Measurements from ENCODE around the gene ZC2HC1B.

Gene ZC2HC1B

GRCh38 chr6:143974089-143974488, 109.8 kb downstream of the ZC2HC1B start:
- Histone ChIP-seq H3K9me3 (ENCODE audit: control insufficient read depth, insufficient read depth, low read length) (no peaks in the 10 kb centered on the region), H3K36me3 (ENCODE audit: control insufficient read depth, insufficient read depth, low read length) (no peaks in the 10 kb centered on the region), H3K4me1 (ENCODE audit: control insufficient read depth, insufficient read depth, low read length) (peaks cover 55% of the 10 kb centered on the region), H3K27me3 (ENCODE audit: control insufficient read depth, insufficient read depth, low read length) (peaks cover 95% of the 10 kb centered on the region), H3K9ac (ENCODE audit: low read depth, low read length) (no peak overlapping the region), H3K4me3 (ENCODE audit: low read depth, low read length) (peak overlapping the region; percentile 38), H3K27ac (ENCODE audit: low read depth, low read length) (peak overlapping the region; percentile 94)

GRCh38 chr6:143976806-143977349, 112.6 kb downstream of the ZC2HC1B start:
- H3K9ac ChIP-seq (ENCODE audit: low read depth, low read length): no peak overlapping the region
- no peaks in the 10 kb centered on the region for H3K36me3 ChIP-seq (ENCODE audit: control insufficient read depth, insufficient read depth, low read length)
- no peaks in the 10 kb centered on the region for H3K9me3 ChIP-seq (ENCODE audit: control insufficient read depth, insufficient read depth, low read length)
- H3K27ac ChIP-seq (ENCODE audit: low read depth, low read length): no peak overlapping the region
- H3K4me1 ChIP-seq (ENCODE audit: control insufficient read depth, insufficient read depth, low read length): peaks cover 41% of the 10 kb centered on the region
- H3K27me3 ChIP-seq (ENCODE audit: control insufficient read depth, insufficient read depth, low read length): peaks cover 81% of the 10 kb centered on the region
- no peak overlapping the region for H3K4me3 ChIP-seq (ENCODE audit: low read depth, low read length)

- Histone ChIP-seq H3K27me3 (ENCODE audit: control insufficient read depth, insufficient read depth, low read length) (peaks cover 75% of the 10 kb centered on the region), H3K4me1 (ENCODE audit: control insufficient read depth, insufficient read depth, low read length) (peaks cover 4% of the 10 kb centered on the region), H3K9ac (ENCODE audit: low read depth, low read length) (no peak overlapping the region), H3K36me3 (ENCODE audit: control insufficient read depth, insufficient read depth, low read length) (no peaks in the 10 kb centered on the region), H3K27ac (ENCODE audit: low read depth, low read length) (no peak overlapping the region), H3K9me3 (ENCODE audit: control insufficient read depth, insufficient read depth, low read length) (no peaks in the 10 kb centered on the region), H3K4me3 (ENCODE audit: low read depth, low read length) (no peak overlapping the region)
These were observed 116.6 kb downstream of the ZC2HC1B start for GRCh38 chr6:143980921-143981320.

- no peak overlapping the region for H3K9ac ChIP-seq (ENCODE audit: low read depth, low read length)
- no peaks in the 10 kb centered on the region for H3K9me3 ChIP-seq (ENCODE audit: control insufficient read depth, insufficient read depth, low read length)
- H3K4me1 ChIP-seq (ENCODE audit: control insufficient read depth, insufficient read depth, low read length): 0 out of 2 replicates have a peak, but pooled peaks cover 6% of the 10 kb centered on the region
- no peak overlapping the region for H3K4me3 ChIP-seq (ENCODE audit: low read depth, low read length)
- H3K27ac ChIP-seq (ENCODE audit: low read depth, low read length): no peak overlapping the region
- H3K36me3 ChIP-seq (ENCODE audit: control insufficient read depth, insufficient read depth, low read length): no peaks in the 10 kb centered on the region
- peaks cover 75% of the 10 kb centered on the region for H3K27me3 ChIP-seq (ENCODE audit: control insufficient read depth, insufficient read depth, low read length)
These were observed 118.7 kb downstream of the ZC2HC1B start for GRCh38 chr6:143982968-143983367.

GRCh38 chr6:143984666-143985065, 120.4 kb downstream of the ZC2HC1B start:
- Histone ChIP-seq H3K4me3 (ENCODE audit: low read depth, low read length) (no peak overlapping the region), H3K27me3 (ENCODE audit: control insufficient read depth, insufficient read depth, low read length) (peaks cover 76% of the 10 kb centered on the region), H3K27ac (ENCODE audit: low read depth, low read length) (no peak overlapping the region), H3K4me1 (ENCODE audit: control insufficient read depth, insufficient read depth, low read length) (0 out of 2 replicates have a peak, but pooled peaks cover 6% of the 10 kb centered on the region), H3K36me3 (ENCODE audit: control insufficient read depth, insufficient read depth, low read length) (no peaks in the 10 kb centered on the region), H3K9me3 (ENCODE audit: control insufficient read depth, insufficient read depth, low read length) (no peaks in the 10 kb centered on the region), H3K9ac (ENCODE audit: low read depth, low read length) (no peak overlapping the region)

GRCh38 chr6:143986463-143987065, 122.3 kb downstream of the ZC2HC1B start:
- no peak overlapping the region for H3K9ac ChIP-seq (ENCODE audit: low read depth, low read length)
- no peak overlapping the region for H3K4me3 ChIP-seq (ENCODE audit: low read depth, low read length)
- H3K27me3 ChIP-seq (ENCODE audit: control insufficient read depth, insufficient read depth, low read length): peaks cover 73% of the 10 kb centered on the region
- 0 out of 2 replicates have a peak, but pooled peaks cover 6% of the 10 kb centered on the region for H3K4me1 ChIP-seq (ENCODE audit: control insufficient read depth, insufficient read depth, low read length)
- H3K36me3 ChIP-seq (ENCODE audit: control insufficient read depth, insufficient read depth, low read length): no peaks in the 10 kb centered on the region
- H3K9me3 ChIP-seq (ENCODE audit: control insufficient read depth, insufficient read depth, low read length): no peaks in the 10 kb centered on the region
- no peak overlapping the region for H3K27ac ChIP-seq (ENCODE audit: low read depth, low read length)

All from HUES48 (cell line).